GM06990 (cell line): ENCODE data around the gene MUC4.
"Not testable (repeated sequence)": the region's sequence is repeated elsewhere in the genome, so short reads cannot be mapped to it uniquely, and the experiment has no call there.

ENCODE experiments used
- DNase-seq: peaks from one replicate; pipeline ENCODE4 v3.0.0-alpha.2; 2011; ENCODE audit not compliant: insufficient read length; ENCODE audit errors: extremely low read depth
- H3K27me3 ChIP-seq: replicated peaks from 2 replicates; pipeline ENCODE4 v1.6.0; 2011; ENCODE audit warnings: low read length; ENCODE audit not compliant: control insufficient read depth, insufficient read depth
- H3K36me3 ChIP-seq: 2 replicates; pipeline ENCODE4 v1.5.1; 2011; ENCODE audit warnings: low read length; ENCODE audit not compliant: control insufficient read depth, insufficient read depth
- H3K4me3 ChIP-seq: replicated peaks from 2 replicates; pipeline ENCODE4 v1.5.1; 2011; ENCODE audit warnings: low read depth, mild to moderate bottlenecking, control low read depth, low read length
- CTCF ChIP-seq: IDR thresholded peaks from 2 replicates; pipeline ENCODE4 v1.5.1; 2011; ENCODE audit warnings: low read length, control low read depth, mild to moderate bottlenecking, inconsistent platforms; ENCODE audit not compliant: insufficient read depth, poor library complexity, severe bottlenecking

Gene MUC4

GRCh38 chr3:195736866-195737490, 74.8 kb downstream of the MUC4 start:
- TF ChIP-seq CTCF: no peak
- H3K4me3 ChIP-seq: no peak overlapping the region

GRCh38 chr3:195735036-195735695, 76.6 kb downstream of the MUC4 start:
- no peak for TF ChIP-seq CTCF
- Histone ChIP-seq H3K36me3 (no peaks in the 10 kb centered on the region), H3K4me3 (no peak overlapping the region), H3K27me3 (peaks cover 3% of the 10 kb centered on the region; the same call in 1 of the 2 replicates)
- DNase-seq: no peak

More at GRCh38 chr3:195736866-195737490, 74.8 kb downstream of the MUC4 start:
- no peak for DNase-seq
- Histone ChIP-seq H3K36me3 (no peaks in the 10 kb centered on the region), H3K27me3 (peaks cover 3% of the 10 kb centered on the region; the same call in 1 of the 2 replicates)

- no peak for DNase-seq
- H3K4me3 ChIP-seq: no peak overlapping the region
- peaks cover 1% of the 10 kb centered on the region; the same call in 1 of the 2 replicates for H3K27me3 ChIP-seq
- H3K36me3 ChIP-seq: no peaks in the 10 kb centered on the region
- TF ChIP-seq CTCF: no peak
Observed at GRCh38 chr3:195732940-195733339, 78.8 kb downstream of the MUC4 start.

- no peaks in the 10 kb centered on the region for H3K36me3 ChIP-seq
- H3K27me3 ChIP-seq: peaks cover 1% of the 10 kb centered on the region; the same call in 1 of the 2 replicates
- no peak for DNase-seq
- no peak overlapping the region for H3K4me3 ChIP-seq
- no peak for TF ChIP-seq CTCF
Observed at GRCh38 chr3:195731356-195731905, 80.3 kb downstream of the MUC4 start.

GRCh38 chr3:195729476-195730251, 82.1 kb downstream of the MUC4 start:
- DNase-seq: no peak
- H3K36me3 ChIP-seq: no peaks in the 10 kb centered on the region
- peaks cover 1% of the 10 kb centered on the region; the same call in 1 of the 2 replicates for H3K27me3 ChIP-seq
- no peak overlapping the region for H3K4me3 ChIP-seq
- no peak for TF ChIP-seq CTCF

- H3K27me3 ChIP-seq, H3K4me3 ChIP-seq, H3K36me3 ChIP-seq, DNase-seq: not testable (repeated sequence)
Observed at GRCh38 chr3:195728789-195729188, 82.9 kb downstream of the MUC4 start.
